HepG2 (cell line): Measurements from ENCODE around the gene NDUFS6. TPM values are rescaled to one million over a fixed set of nuclear protein-coding genes. Genes with fewer than 3 reads are reported as not detected.

Source experiments
- ATAC-seq: fragments of 200-7000 bp; cut with Tn5 transposase; 3 replicates; pipeline ENCODE4 v1.9.1; 2020; ENCODE audit warnings: mild to moderate bottlenecking, moderate library complexity
- BruUV-seq: library from RNA; stranded (reverse); fragments of 400-500 nt; replicated peaks from 2 replicates; lab custom pipeline; 2021; lab: Mats Ljungman, UMichigan
- CTCF ChIA-PET: fragments of 300-600 bp; formaldehyde crosslinking; extraction: SDS; loops from one replicate; lab custom pipeline; 2021; ENCODE audit warnings: low total read pairs, inconsistent platforms, low intra/inter-chr PET ratio; lab: Yijun Ruan, JAX
- POLR2A ChIA-PET: fragments of 350-600 bp; sonication (Branson Sonifier 250); formaldehyde crosslinking; loops from one replicate; lab custom pipeline; 2020; ENCODE audit warnings: antibody characterized with exemption, inconsistent platforms; lab: Yijun Ruan, JAX
- DNase-seq: peaks from one replicate; pipeline ENCODE4 v3.0.0-alpha.2; 2015; ENCODE audit warnings: low spot score
- FAIRE-seq: peaks from 3 replicates; lab custom pipeline; 2011; peaks lifted over from hg19 to GRCh38; lab: Jason Lieb, UNC
- H2AFZ ChIP-seq: one replicate; pipeline ENCODE4 v1.6.1; 2011; ENCODE audit warnings: low read length, inconsistent platforms
- H3K27ac ChIP-seq: fragments of 300-600 bp; 3 replicates; pipeline ENCODE4 v1.8.0; 2011; ENCODE audit warnings: mixed run types, mild to moderate bottlenecking, mixed read lengths, low read length, inconsistent platforms; ENCODE audit not compliant: insufficient read depth; ENCODE audit errors: extremely low read length
- H3K27me3 ChIP-seq, 2 experiments: fragments of 200-600 bp in 1 of 2; 2 replicates in 1 of 2; 3 replicates in 1 of 2; pipeline versions ENCODE4 v1.6.0 to v1.8.0; 2011; ENCODE audit warnings: low read length in 2 of 2, mild to moderate bottlenecking in 2 of 2, moderate library complexity in 2 of 2, inconsistent platforms in 1 of 2; ENCODE audit not compliant: insufficient read depth in 2 of 2, control insufficient read depth in 1 of 2
- H3K36me3 ChIP-seq, 2 experiments: fragments of 200-600 bp in 1 of 2; replicated peaks in 1 of 2; 2 replicates in 1 of 2; 3 replicates in 1 of 2; pipeline versions ENCODE4 v1.5.1 to v1.8.0; 2011; ENCODE audit warnings: low read length in 2 of 2, inconsistent platforms in 1 of 2; ENCODE audit not compliant: insufficient read depth in 2 of 2, control insufficient read depth in 1 of 2
- H3K4me1 ChIP-seq: 2 replicates; pipeline ENCODE4 v1.5.1; 2012; ENCODE audit warnings: low read length, inconsistent platforms; ENCODE audit not compliant: insufficient read depth
- H3K4me2 ChIP-seq: 2 replicates; pipeline ENCODE4 v1.6.0; 2011; ENCODE audit warnings: low read depth, low read length, inconsistent platforms
- H3K4me3 ChIP-seq, 3 experiments: fragments of 200-600 bp in 1 of 3; sonication (generic), shearing (Covaris generic) in 1 of 3; replicated peaks in 1 of 3; 2 replicates each; pipeline ENCODE4 v1.5.1; 2011 to 2016; ENCODE audit warnings: low read length in 3 of 3, inconsistent platforms in 2 of 3, low read depth in 2 of 3, mild to moderate bottlenecking in 2 of 3, control low read depth in 1 of 3, mixed read lengths in 1 of 3; ENCODE audit not compliant: insufficient read depth in 1 of 3
- H3K79me2 ChIP-seq: one replicate; pipeline ENCODE4 v1.6.1; 2011; ENCODE audit warnings: low read length, inconsistent platforms; ENCODE audit not compliant: insufficient read depth
- H3K9ac ChIP-seq: 2 replicates; pipeline ENCODE4 v1.6.0; 2011; ENCODE audit warnings: mild to moderate bottlenecking, low read depth, low read length, inconsistent platforms; ENCODE audit not compliant: insufficient read depth
- H3K9me3 ChIP-seq: 2 replicates; pipeline ENCODE4 v1.5.1; 2012; ENCODE audit warnings: mild to moderate bottlenecking, low read length
- H4K20me1 ChIP-seq: 2 replicates; pipeline ENCODE4 v1.6.0; 2011; ENCODE audit warnings: inconsistent platforms, mild to moderate bottlenecking, low read length, moderate library complexity; ENCODE audit not compliant: insufficient read depth
- GABPB1 ChIP-seq: IDR thresholded peaks from 2 replicates; pipeline ENCODE4 v1.6.1; 2016; ENCODE audit warnings: mild to moderate bottlenecking, missing genetic modification reagents, moderate library complexity, missing compliant biosample characterization
- HIVEP1 ChIP-seq: sonication (generic); formaldehyde crosslinking; IDR thresholded peaks from 2 replicates; pipeline ENCODE4 v1.4.0; 2020; ENCODE audit warnings: mild to moderate bottlenecking, missing genetic modification reagents
- KAT7 ChIP-seq: IDR thresholded peaks from 2 replicates; pipeline ENCODE4 v1.6.1; 2018; ENCODE audit warnings: borderline replicate concordance, missing compliant biosample characterization
- PLRG1 ChIP-seq: fragments of 450-650 bp; conservative IDR thresholded peaks from 2 replicates; pipeline ENCODE4 v1.6.1; 2016
- SIN3B ChIP-seq: fragments of 150-350 bp; IDR thresholded peaks from 2 replicates; pipeline ENCODE4 v1.6.1; 2014; ENCODE audit warnings: low read length
- ZBTB7B ChIP-seq: sonication (generic); formaldehyde crosslinking; IDR thresholded peaks from 2 replicates; pipeline ENCODE4 v1.4.0; 2020; ENCODE audit warnings: missing genetic modification reagents
- ZFP36 ChIP-seq: fragments of 150-350 bp; IDR thresholded peaks from 2 replicates; pipeline ENCODE4 v1.6.1; 2018; ENCODE audit warnings: borderline replicate concordance, low read length, low read depth; ENCODE audit not compliant: partially characterized antibody
- ZNF234 ChIP-seq: sonication (generic); formaldehyde crosslinking; conservative IDR thresholded peaks from 2 replicates; pipeline ENCODE4 v1.5.1; 2020; ENCODE audit warnings: mild to moderate bottlenecking, missing genetic modification reagents
- ZNF3 ChIP-seq: IDR thresholded peaks from 2 replicates; pipeline ENCODE4 v1.7.0; 2017; ENCODE audit warnings: inconsistent platforms
- ZSCAN22 ChIP-seq: sonication (generic); formaldehyde crosslinking; IDR thresholded peaks from 2 replicates; pipeline ENCODE4 v1.4.0; 2020; ENCODE audit warnings: mild to moderate bottlenecking, missing genetic modification reagents
- WGBS: methylation state at CpG from one replicate; pipeline ENCODE4 v1.1.6; 2017; ENCODE audit warnings: low lambda C conversion rate; 5-methylcytosine and 5-hydroxymethylcytosine counted together
- in situ Hi-C: cut with HindIII; loops from 2 replicates; pipeline ENCODE4 v1.10.0; 2017; ENCODE audit warnings: low pct_unique_long_range_greater_than_20kb; ENCODE audit not compliant: extremely low pct_ligation_motif_present
- intact Hi-C: fragments of 100-400 bp; cut with micrococcal nuclease; formaldehyde crosslinking; loops from one replicate; pipeline ENCODE4 v1.10.0; 2022; ENCODE audit not compliant: unreplicated experiment
- polyA plus RNA-seq, 8 experiments: library from polyadenylated mRNA; depleted of rRNA in 3 of 8; stranded (reverse) in 7 of 8; unstranded in 1 of 8; fragments of >200 nt; fragmentation: Illumina TruSeq in 4 of 8; extraction: Trizol in 4 of 8; gene quantifications; 2 replicates each; pipeline versions ENCODE4 v1.2.1 to v1.2.3, GENCODE V29; 2011 to 2016; ENCODE audit warnings: low read depth in 4 of 8, missing spikeins in 1 of 8, mixed read lengths in 1 of 8; ENCODE audit not compliant: insufficient read depth in 1 of 8
- total RNA-seq, 5 experiments: library from RNA; depleted of rRNA; stranded (reverse); fragments of >200 nt; fragmentation: Illumina TruSeq; extraction: Trizol; gene quantifications; 2 replicates each; pipeline ENCODE4 v1.2.3, GENCODE V29; 2016; ENCODE audit warnings: low read depth in 1 of 5
- TF ChIP-seq, protein P1 (sequence below): sonication (generic); formaldehyde crosslinking; IDR thresholded peaks from 2 replicates; pipeline ENCODE4 v1.4.0; 2020; ENCODE audit warnings: missing genetic modification reagents
- TF ChIP-seq, protein P2 (sequence below): IDR thresholded peaks from 2 replicates; pipeline ENCODE4 v1.6.1; 2012; ENCODE audit warnings: low read length, improper control_type of control experiment
- TF ChIP-seq, protein P3 (sequence below): sonication (generic); formaldehyde crosslinking; IDR thresholded peaks from 2 replicates; pipeline ENCODE4 v1.5.0; 2020; ENCODE audit warnings: missing genetic modification reagents
- TF ChIP-seq, protein P4 (sequence below): sonication (generic); formaldehyde crosslinking; IDR thresholded peaks from 2 replicates; pipeline ENCODE4 v1.4.0; 2020; ENCODE audit warnings: missing genetic modification reagents; ENCODE audit errors: not compliant biosample characterization

The NDUFS6 gene
- total and polyA plus RNA-seq, 2 of the 13 experiments (the other 11 are each of a cell fraction or from before 2014, with no cell fraction given) = 23.7 to 50.4 TPM

- CTCF ChIA-PET = no interaction called here
- Histone ChIP-seq H3K36me3 (no peaks in the 10 kb centered on the region), H2AFZ (no peak overlapping the region), H3K9ac (no peak overlapping the region), H4K20me1 (no peaks in the 10 kb centered on the region), H3K4me3 (no peak overlapping the region), H3K9me3 (no peaks in the 10 kb centered on the region), H3K79me2 (no peaks in the 10 kb centered on the region), H3K4me2 (no peak overlapping the region), H3K27me3 (peaks cover 1 to 58% of the 10 kb centered on the region in 2 experiments; a peak in 4 of 5 replicates), H3K4me1 (no peaks in the 10 kb centered on the region), H3K27ac (no peak overlapping the region)
- TF ChIP-seq SIN3B = no peak
- no peak for TF ChIP-seq GABPB1 (CRISPR knock-in tag)
- TF ChIP-seq, protein P1, sequence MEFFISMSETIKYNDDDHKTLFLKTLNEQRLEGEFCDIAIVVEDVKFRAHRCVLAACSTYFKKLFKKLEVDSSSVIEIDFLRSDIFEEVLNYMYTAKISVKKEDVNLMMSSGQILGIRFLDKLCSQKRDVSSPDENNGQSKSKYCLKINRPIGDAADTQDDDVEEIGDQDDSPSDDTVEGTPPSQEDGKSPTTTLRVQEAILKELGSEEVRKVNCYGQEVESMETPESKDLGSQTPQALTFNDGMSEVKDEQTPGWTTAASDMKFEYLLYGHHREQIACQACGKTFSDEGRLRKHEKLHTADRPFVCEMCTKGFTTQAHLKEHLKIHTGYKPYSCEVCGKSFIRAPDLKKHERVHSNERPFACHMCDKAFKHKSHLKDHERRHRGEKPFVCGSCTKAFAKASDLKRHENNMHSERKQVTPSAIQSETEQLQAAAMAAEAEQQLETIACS (CRISPR knock-in tag) = no peak
- no peak for TF ChIP-seq KAT7 (CRISPR knock-in tag)
- TF ChIP-seq, protein P2, sequence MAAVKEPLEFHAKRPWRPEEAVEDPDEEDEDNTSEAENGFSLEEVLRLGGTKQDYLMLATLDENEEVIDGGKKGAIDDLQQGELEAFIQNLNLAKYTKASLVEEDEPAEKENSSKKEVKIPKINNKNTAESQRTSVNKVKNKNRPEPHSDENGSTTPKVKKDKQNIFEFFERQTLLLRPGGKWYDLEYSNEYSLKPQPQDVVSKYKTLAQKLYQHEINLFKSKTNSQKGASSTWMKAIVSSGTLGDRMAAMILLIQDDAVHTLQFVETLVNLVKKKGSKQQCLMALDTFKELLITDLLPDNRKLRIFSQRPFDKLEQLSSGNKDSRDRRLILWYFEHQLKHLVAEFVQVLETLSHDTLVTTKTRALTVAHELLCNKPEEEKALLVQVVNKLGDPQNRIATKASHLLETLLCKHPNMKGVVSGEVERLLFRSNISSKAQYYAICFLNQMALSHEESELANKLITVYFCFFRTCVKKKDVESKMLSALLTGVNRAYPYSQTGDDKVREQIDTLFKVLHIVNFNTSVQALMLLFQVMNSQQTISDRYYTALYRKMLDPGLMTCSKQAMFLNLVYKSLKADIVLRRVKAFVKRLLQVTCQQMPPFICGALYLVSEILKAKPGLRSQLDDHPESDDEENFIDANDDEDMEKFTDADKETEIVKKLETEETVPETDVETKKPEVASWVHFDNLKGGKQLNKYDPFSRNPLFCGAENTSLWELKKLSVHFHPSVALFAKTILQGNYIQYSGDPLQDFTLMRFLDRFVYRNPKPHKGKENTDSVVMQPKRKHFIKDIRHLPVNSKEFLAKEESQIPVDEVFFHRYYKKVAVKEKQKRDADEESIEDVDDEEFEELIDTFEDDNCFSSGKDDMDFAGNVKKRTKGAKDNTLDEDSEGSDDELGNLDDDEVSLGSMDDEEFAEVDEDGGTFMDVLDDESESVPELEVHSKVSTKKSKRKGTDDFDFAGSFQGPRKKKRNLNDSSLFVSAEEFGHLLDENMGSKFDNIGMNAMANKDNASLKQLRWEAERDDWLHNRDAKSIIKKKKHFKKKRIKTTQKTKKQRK = no peak
- TF ChIP-seq, protein P3, sequence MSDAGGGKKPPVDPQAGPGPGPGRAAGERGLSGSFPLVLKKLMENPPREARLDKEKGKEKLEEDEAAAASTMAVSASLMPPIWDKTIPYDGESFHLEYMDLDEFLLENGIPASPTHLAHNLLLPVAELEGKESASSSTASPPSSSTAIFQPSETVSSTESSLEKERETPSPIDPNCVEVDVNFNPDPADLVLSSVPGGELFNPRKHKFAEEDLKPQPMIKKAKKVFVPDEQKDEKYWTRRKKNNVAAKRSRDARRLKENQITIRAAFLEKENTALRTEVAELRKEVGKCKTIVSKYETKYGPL (CRISPR knock-in tag) = no peak
- no peak for TF ChIP-seq ZBTB7B
- no peak for TF ChIP-seq ZFP36
- TF ChIP-seq HIVEP1 (CRISPR knock-in tag) = no peak
- no peak for TF ChIP-seq ZNF234 (CRISPR knock-in tag)
- TF ChIP-seq, protein P4, sequence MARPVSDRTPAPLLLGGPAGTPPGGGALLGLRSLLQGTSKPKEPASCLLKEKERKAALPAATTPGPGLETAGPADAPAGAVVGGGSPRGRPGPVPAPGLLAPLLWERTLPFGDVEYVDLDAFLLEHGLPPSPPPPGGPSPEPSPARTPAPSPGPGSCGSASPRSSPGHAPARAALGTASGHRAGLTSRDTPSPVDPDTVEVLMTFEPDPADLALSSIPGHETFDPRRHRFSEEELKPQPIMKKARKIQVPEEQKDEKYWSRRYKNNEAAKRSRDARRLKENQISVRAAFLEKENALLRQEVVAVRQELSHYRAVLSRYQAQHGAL (CRISPR knock-in tag) = no peak
- no peak for TF ChIP-seq ZSCAN22
- TF ChIP-seq PLRG1 = no peak
- TF ChIP-seq ZNF3 (CRISPR knock-in tag) = no peak
- DNase-seq (no peak), FAIRE-seq (no peak), ATAC-seq (no peak)
- in situ Hi-C loops (no loop called here), intact Hi-C loops (no loop called here)
- 81% methylated on average over 3 of the region's 23 CpGs for WGBS
- BruUV-seq = no TSS peak
- POLR2A ChIA-PET = no interaction called here
Measured at GRCh38 chr5:1852324-1852947, 51.2 kb downstream of the NDUFS6 start.
